ENCODE results near the gene TIAM2.
"Not testable (repeated sequence)": the region's sequence is repeated elsewhere in the genome, so short reads cannot be mapped to it uniquely, and the experiment has no call there.

TIAM2 gene

DNA sequence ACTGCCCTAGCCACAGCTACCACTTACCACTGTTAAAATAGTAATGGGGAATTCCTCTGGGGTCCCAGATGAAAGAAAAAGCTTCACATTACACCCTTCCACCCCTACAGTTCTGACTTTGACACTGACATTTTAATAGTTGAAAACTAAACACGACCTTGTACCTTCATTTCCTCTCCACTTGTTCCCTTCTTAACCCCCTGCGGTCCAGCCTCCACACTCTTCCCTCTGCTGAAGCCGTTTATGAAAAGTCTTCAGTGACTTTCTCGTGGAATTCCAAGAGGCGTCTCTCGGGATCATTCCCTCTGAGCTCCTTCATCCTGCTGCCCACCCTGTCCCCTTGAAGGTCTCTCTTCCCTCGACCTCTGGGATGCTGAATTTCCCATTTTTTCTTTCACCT, 36.6 kb upstream of the TIAM2 start:
- no peak overlapping the region for H3K4me3 ChIP-seq (ENCODE audit: low read depth, low read length)
- TF ChIP-seq, protein P1, sequence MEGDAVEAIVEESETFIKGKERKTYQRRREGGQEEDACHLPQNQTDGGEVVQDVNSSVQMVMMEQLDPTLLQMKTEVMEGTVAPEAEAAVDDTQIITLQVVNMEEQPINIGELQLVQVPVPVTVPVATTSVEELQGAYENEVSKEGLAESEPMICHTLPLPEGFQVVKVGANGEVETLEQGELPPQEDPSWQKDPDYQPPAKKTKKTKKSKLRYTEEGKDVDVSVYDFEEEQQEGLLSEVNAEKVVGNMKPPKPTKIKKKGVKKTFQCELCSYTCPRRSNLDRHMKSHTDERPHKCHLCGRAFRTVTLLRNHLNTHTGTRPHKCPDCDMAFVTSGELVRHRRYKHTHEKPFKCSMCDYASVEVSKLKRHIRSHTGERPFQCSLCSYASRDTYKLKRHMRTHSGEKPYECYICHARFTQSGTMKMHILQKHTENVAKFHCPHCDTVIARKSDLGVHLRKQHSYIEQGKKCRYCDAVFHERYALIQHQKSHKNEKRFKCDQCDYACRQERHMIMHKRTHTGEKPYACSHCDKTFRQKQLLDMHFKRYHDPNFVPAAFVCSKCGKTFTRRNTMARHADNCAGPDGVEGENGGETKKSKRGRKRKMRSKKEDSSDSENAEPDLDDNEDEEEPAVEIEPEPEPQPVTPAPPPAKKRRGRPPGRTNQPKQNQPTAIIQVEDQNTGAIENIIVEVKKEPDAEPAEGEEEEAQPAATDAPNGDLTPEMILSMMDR (IDR thresholded peaks at IDR 0.05; ENCODE audit: low read depth, low read length) = no peak

DNA sequence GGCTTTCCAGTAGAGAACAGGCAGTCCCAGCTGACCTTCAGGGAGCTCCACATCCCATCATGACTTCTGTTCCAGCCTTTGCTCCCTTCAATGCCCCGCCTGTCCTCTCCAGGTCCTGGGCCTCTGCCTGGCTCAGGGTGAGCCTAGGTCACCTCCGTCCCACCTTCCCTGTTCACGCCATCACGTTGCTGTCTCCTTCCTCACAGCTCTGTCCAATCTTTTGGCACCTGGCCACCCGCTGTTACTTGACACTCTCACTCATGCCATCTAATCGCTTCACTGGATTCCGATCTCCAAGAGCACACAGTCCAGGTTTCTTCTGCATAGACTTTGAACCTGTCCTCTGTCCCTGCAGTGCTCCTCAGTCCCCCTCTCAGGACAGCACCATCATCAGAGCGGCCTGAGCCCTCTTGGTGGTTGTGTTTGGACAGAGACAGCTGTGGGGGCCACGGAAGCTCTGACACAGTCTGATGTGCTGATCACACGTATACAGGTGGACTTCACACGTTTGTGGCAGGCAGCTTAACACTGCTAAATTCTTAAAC, 34.7 kb upstream of the TIAM2 start:
- no peak overlapping the region for H3K4me3 ChIP-seq (ENCODE audit: low read depth, low read length)
- TF ChIP-seq, protein P1 (IDR thresholded peaks at IDR 0.05; ENCODE audit: low read depth, low read length) = no peak

DNA sequence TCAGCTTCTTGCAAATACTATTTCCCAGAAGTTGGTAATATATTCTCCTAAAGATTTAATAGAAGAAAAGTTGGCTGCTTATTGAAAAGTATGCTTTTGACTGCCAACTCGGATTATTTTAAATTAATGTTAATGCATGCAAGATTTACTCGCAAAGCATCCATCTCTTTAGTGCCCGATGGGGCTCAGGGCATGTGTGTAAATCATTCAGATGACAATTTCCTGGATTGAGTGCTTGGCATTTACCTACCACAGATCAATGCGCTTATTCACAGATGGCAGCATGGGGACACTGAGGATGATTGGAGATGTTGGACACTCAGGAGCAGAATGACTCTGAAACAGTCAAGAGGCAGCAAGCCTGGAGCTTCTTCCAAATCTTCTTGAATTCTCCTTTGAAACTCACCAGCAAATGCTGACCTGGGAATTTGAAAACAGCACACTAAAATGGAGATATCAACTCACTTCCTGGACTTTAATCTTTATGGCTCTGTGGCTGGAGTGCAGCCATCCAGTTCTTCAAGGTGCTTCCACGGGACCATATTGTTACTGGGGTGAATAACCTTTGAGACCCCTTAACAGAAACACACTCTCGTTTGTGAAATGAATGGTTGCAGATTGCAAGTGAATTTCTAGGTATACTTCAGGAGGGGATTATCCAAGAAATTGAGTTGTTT, 34.1 kb upstream of the TIAM2 start:
- TF ChIP-seq, protein P1 (IDR thresholded peaks at IDR 0.05; ENCODE audit: low read depth, low read length) = no peak
- no peak overlapping the region for H3K4me3 ChIP-seq (ENCODE audit: low read depth, low read length)

DNA sequence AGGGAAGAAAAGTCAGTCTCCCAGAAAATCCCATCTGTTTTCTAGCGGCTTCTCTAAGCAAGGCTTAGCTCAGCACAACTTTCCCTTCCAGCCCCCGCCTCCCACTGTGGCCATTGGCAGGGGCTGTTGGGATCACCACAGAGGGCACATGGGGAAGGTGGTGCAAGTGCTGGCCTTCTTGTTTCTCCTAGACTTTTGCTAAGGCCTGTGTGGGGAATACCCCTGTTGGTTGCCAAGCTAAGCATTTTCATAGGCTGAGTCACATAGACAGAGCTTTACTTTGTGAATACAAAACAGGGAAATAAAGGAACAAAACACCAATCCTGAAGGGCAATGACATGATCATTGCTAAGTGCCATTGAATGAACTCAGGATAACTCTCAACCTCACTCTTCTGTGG, 32.4 kb upstream of the TIAM2 start:
- TF ChIP-seq, protein P1 (IDR thresholded peaks at IDR 0.05; ENCODE audit: low read depth, low read length) = no peak
- no peak overlapping the region for H3K4me3 ChIP-seq (ENCODE audit: low read depth, low read length)

DNA sequence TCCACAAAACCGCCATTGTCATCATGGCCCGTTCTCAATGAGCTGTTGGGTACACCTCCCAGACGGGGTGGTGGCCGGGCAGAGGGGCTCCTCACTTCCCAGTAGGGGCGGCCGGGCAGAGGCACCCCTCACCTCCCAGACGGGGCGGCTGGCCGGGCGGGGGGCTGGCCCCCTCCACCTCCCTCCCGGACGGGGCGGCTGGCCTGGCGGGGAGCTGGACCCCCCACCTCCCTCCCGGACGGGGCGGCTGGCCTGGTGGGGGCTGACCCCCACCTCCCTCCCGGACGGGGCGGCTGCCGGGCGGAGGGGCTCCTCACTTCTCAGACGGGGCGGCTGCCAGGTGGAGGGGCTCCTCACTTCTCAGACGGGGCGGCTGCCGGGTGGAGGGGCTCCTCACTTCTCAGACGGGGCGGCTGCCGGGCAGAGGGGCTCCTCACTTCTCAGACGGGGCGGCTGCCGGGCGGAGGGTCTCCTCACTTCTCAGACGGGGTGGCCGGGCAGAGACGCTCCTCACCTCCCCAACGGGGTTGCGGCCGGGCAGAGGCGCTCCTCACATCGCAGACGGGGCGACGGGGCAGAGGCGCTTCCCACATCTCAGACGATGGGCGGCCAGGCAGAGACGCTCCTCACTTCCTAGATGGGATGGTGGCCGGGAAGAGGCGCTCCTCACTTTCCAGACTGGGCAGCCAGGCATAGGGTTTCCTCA, 28.9 kb upstream of the TIAM2 start:
- H3K4me3 ChIP-seq (ENCODE audit: low read depth, low read length) = not testable (repeated sequence)

DNA sequence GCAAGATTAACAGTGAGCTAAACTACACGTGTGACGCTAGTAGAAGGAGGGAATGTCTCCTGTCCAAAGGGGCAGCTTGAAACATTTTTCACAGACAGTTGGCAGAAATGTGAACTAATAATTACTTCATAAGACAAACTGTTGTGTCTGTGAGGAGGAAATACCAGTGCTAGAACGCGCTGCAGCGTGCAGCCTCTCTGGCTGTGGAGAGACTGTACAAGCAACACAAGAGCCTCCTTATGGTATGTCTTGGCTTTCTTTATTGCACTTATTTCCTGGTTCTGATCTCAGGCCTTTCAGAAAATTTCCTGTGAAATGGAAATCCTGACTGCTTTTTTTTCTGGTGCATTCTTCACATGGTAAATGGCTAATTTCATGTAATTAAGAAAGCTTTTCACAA, 25.3 kb upstream of the TIAM2 start:
- no peak overlapping the region for H3K4me3 ChIP-seq (ENCODE audit: low read depth, low read length)
- TF ChIP-seq, protein P1 (IDR thresholded peaks at IDR 0.05; ENCODE audit: low read depth, low read length) = no peak

DNA sequence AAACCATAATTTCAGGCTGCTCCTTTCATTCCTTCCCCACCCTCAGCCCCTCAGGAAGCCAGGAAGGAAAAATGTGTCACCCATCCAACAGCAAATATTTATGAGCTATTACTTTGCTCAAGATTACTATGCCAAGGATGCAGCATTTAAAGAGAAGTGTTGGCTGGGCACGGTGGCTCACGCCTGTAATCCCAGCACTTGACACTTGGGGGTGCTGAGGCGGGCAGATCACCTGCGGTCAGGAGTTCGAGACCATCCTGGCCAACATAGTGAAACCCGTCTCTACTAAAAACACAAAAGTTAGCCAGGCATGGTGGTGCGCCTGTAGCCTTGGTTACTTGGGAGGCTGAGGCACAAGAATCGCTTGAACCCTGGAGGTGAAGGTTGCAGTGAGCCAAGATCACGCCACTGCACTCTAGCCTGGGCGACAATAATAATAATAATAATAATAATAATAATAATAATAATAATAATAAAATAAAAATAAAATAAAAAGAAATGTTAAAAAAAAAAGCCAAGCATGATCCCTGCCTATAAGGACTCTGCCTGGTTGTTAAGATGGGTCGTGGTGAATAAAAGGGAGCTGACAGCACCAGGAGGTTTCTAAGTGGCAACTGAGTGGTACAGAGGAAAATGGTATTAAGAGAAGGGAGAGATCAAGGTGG, 20.5 kb upstream of the TIAM2 start:
- TF ChIP-seq, protein P1 (IDR thresholded peaks at IDR 0.05; ENCODE audit: low read depth, low read length) = no peak
- H3K4me3 ChIP-seq (ENCODE audit: low read depth, low read length) = no peak overlapping the region

All from WI38 (cell line).